Frontal cortex (tissue), 4 donors: ENCODE data around the gene CARD16. TPM values are rescaled to one million over a fixed set of nuclear protein-coding genes. Genes with fewer than 3 reads are reported as not detected.
"Not testable (repeated sequence)": the region's sequence is repeated elsewhere in the genome, so short reads cannot be mapped to it uniquely, and the experiment has no call there.

Experiments
- DNase-seq, 2 donors: peaks; one replicate each; pipeline ENCODE4 v3.0.0; 2012; ENCODE audit warnings: low spot score in 2 of 2
- FAIRE-seq: peaks from 2 replicates; lab custom pipeline; 2012; peaks lifted over from hg19 to GRCh38; lab: Jason Lieb, UNC
- total RNA-seq: library from RNA; depleted of rRNA; stranded (reverse); fragments of >200 nt; gene quantifications from one replicate; pipeline ENCODE4 v1.2.3, GENCODE V29; 2014
- donor health status: control.
- donor health status: control.
- donor health status: control.

The CARD16 gene
- not detected for total RNA-seq

DNA sequence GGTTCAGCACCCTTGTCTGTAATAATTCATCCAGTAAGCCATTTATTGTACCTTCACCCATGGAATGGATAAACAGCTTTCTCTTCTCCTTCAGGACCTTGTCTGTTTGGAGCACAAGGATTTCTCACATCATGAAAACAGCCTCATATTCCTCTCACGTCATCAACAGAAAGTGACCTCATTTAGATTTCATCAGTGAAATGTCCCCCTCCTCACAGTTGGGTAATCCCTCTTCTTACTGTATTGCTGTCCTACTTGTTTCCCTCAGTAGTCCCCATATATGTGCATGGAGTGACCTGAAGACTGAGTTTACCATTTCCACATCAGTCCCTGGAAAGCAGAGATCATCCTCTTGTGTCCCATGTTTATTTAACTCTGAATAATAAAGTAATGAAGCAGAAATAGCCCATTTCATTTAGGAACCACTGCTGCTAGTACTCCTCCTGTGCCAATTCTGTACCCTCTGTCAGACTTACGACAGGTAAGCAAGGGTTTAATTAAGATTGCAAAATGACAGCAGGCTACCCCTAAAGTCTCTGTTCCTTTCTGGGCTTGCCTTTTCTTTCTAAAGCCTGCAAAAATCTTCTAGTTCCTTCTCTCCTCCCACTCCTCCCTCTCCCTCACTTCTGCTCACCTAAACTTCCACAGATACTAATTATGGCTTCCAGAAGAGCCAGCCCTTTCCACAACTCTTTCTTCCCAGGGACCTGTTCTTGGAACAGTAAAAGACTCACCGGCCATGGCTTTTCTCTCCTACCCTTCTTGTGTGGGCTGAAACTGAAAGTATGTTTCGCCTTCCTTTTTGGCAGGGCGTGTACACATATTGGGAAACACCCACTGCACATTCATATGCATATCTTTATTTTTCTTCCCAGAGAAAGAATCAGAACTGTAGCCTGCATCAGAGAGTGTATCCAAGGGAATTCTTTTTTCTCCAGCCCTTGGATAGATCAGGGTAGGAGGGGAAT is at the start of gene CARD16:
CARD16 (minus strand) TSS at position 779 of the 968 bp plus-strand sequence; CDS start at position 741, 38 bp downstream.
- not testable (repeated sequence) for DNase-seq

DNA sequence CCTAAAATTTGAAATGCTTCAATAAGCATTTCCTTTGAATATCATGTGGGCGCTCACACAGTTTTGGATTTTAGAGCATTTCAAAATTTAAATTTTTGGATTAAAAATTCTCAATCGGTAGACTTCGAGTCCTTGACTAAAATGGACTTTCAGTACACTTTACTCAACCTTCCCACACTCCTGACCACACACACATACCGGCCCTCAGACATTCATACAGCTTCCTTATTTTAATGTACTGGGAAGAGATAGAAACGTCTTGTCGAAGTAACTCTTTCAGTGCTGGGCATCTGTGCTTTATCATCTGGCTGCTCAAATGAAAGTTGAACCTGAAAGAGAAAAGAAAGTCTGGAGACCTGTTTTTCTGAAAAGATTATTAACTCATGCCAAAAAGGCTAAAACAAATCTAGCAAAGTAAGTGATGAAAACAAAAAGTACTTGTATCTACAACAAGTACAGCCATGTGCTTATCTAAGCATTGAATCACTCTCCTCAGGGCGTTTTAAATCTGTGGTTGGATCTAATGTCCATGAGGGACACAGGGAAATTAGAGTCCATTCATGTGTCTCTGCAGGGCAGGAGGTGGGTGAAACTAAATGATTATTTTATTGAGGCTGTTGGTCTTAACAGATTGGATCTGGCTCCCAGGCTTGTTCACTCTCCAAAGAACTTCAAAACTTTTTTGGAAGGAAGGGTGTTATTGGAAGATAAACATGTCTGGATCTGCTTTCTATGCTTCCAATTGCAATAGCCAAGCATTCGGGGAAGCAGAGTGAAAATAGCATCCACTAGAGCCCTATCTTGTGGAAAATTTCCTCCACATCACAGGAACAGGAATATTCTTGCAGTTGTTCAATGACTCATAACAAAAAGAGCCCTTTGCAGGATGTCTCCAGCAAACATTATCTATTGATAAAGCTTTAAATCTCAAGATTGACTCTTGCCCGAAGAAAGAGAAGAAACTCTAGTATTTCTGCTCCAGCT is 47.4 kb upstream of the CARD16 start:
- no peak for FAIRE-seq
- DNase-seq = no peak

More for the DNA sequence above, at the start of gene CARD16:
- FAIRE-seq = not testable (repeated sequence)

DNA sequence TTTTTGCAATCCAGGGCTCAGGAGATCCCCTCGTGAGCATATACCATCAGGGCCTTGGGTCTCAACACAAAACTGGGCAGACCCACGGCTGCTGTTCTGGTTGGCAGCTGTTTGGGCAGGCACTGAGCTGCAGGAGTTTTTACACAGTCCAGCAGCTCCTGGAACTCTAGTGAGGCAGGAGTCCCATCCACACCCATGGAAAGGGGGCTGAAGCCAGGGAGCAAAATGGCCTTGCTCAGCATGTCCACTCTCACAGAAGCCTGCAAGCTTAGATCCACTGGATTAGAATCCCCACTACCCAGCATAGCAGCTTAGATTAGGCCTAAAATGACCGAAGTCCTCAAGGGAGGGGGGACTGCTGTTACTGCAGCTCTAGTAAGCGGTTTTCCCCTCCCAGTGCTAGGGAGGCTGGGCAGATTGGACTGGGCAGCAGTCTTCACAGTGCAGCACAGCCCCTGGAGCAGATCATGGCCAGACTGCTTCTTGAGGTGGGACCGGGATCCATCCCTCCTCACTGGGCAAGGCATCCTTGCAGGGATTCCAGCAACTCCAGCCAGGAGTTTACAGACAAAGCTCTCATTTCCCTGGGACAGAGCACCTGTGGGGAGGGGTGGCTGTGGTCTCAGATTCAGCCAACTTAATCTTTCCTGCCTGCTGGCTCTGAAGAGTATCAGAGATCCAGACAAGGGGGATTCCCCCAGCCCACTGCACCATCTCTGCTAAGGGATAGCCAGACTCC is 36.4 kb upstream of the CARD16 start:
- DNase-seq = no peak
- no peak for FAIRE-seq

DNA sequence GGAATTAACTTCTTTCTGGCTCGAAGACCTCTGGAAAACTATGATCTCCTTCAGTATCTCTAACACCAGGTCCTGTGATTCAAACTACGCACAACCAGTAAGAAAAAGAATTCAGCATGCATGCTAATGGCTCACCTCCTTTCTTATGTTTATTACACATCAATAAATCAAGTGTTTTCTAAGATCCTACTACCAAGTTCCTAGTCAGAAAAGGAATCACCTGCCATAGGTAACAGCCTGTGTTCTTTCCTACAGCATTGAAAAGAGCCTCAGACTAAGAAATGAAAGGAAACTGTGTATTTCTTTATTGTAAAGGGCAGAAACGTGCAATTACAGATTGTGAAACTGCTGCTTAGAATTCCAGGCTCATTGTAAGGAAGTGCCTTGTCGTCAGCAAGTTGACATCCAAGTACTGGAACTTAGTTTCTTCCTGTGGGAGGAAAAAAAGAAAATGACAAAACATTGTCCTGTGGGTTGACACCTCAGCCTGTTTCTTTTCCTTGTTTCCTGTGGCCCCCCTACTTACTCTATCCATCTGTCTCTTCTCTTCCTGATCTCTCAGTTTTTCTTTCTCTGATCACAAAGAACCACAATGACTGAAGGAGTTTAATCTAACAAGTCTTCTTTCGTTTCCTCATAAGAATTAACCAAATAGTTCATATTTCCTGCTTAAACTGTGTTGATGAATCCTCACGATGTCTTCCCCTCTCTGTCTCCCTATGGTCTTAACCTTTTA is 35.2 kb upstream of the CARD16 start:
- FAIRE-seq, DNase-seq: not testable (repeated sequence)

DNA sequence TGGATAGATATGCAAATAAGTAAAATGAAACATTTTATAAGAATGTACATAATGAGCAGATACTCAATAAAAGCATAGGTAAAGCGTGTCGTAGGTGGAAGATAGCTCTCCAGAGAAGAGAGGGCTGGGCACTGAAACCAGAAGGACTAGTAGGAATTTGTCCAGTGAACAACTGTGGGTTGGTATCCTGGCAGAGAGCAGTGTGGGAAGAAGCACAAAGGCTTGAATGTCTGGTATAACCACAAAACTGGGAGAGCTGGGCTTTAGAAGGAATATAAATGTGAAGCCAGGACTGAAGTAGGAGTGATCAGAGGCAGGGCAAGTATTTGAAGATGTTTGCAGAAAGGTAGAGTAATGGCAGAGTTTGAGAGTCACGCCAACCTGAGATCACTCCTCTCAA is 33.1 kb upstream of the CARD16 start:
- FAIRE-seq = no peak
- no peak for DNase-seq

DNA sequence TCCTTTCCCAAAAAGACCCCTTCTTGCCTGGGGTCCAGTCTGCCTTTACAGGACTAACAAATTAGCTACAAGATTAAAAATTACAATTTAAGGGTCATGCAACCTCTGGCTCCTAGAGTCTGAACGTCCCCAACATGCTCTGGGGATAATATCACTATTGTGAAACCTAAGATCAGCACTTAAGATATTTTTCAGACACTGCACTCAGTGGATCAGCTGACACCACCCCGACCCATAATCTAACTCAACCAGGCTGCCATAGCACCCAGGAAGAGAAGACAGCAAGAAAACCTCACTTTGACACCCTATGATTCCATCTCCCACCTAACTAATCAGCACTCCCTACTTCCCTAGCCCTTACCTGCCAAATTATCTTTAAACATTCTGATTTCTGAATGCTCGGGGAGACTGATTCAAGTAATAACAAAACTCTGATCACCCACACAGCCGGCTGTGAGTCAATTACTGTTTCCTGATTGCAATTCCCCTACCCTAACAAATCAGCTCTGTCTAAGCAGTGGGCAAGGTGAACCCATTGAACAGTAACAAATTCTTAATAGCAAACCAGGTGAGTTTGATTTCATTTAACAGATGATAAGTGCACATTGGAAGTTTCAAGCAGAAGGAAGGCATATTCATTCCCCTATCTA is 32.1 kb upstream of the CARD16 start:
- not testable (repeated sequence) for DNase-seq, FAIRE-seq

DNA sequence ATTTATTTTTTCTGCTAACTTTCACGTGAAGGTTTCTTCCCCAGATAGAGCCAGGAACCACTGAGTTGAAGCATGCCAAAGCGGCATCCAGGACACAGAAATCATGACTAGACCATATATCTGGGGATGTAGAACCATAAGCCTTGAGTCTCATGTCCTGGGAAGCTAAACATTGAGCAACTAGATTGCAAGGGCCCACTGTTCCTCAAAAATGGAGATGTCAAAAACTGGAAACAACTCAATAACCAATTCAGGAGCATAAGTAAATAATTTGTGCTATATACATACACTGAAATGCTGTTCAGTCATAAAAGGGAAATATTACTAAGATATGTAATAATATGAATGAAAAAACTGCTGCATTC is 29.0 kb upstream of the CARD16 start:
- no peak for DNase-seq
- FAIRE-seq = no peak

DNA sequence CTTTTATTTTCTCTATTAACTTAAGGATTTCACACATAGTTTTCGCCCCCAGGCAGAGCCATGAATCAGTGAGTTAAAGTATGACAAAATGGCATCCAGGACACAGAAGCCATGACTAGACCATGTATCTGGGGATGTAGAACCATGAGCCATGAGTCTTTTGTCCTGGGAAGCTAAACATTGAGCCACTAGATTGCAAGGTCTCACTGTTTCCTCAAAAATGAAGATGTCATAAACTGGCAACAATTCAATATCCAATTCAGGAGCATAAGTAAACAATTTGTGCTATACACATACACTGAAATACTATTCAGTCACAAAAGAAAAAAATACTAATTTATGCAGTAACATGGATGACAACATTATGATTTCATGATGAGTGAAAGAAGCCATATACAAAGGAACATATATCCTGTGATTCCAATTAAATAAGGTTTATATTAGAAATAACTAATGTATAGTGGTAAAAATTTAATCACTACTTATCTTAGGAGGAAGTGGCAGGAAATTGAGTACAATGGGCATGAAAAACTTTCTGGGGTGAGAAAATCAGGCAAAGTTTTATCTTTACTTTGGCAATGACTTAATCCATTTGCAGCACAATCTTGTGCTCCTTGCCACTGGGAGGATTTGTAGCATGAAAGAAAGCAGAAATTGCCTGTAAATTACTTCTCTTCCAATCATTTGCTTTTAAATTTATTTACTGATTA is 28.5 kb upstream of the CARD16 start:
- FAIRE-seq = no peak
- DNase-seq = no peak

DNA sequence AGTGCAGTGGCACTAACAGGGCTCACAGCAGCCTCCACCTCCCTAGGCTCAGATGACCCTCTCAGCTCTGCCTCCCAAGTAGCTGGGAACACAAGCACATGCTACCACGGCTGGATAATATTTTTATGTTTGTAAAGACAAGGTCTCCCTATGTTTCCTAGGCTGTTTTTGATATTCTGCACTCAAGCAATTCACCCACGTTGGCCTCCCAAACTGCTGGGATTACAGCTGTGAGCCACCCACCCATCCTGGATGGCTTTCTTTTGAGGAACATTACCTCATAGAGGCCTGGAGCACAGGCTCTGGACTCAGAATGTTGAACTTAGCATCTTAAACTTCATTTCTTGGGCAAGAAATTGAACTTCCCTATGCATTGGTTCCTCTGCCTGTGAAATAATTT is 26.9 kb upstream of the CARD16 start:
- FAIRE-seq = not testable (repeated sequence)

DNA sequence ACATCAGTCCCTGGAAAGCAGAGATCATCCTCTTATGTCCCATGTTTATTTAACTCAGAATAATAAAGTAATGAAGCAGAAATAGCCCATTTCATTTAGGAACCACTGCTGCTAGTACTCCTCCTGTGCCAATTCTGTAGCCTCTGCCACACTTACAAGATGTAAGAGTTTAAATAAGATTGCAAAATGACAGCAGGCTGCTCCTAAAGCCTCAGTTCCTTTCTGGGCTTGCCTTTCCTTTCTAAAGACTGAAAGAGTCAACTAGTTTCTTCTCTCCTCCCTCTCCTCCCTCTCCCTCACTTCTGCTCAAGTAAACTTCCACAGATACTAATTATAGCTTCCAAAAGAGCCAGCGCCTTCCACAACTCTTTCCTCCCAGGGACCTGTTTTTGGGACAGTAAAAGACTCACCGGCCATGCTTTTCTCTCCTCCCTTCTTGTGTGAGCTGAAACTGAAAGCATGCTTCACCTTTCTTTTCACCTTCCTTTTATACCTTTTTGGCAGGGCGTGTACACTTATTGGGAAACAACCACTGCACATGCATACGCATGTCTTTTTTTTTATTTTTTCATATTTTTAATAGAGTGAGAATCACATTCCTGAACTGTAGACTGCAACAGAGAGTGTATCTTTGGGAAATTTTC is 26.1 kb upstream of the CARD16 start:
- FAIRE-seq (no peak), DNase-seq (no peak)

More for the DNA sequence above, 26.9 kb upstream of the CARD16 start:
- DNase-seq = not testable (repeated sequence)

DNA sequence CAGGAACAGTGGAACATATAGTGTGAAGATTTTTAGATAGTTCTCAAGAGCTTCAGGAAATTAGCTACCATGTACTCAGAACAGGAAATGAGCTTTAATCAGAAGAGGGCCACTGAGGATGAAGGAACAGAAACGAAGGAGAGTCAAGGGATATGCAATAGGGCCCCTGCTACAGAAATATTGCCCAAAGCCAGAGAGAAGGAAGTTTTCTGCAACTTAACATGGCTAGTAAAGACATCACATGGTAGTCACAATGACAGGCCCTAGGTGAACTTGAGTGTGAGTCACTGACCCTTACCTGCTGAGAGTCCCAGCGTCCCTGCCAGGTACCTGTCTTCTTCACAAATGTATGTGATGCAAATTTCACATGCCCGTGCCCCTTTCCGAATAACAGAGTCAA is 25.2 kb upstream of the CARD16 start:
- FAIRE-seq (no peak), DNase-seq (no peak)

DNA sequence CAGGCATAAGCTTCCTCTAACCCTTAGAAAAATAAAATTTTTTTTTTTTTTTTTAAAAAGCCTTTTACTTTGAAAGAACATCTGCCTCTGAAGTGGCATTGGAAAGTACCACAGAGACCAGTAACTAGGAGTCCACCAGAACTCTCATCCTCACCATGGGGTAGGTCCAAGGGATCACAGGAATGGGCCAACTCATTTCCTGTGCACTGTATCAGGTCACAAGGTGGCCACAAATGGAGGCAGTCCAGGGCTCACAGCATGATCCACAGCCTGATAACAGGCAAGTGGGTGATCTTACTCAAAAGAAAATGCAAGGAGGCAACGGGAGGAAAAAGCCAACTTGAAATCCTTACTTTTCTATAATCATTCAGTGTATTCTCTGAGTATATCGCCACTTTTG is 24.6 kb upstream of the CARD16 start:
- FAIRE-seq = not testable (repeated sequence)

DNA sequence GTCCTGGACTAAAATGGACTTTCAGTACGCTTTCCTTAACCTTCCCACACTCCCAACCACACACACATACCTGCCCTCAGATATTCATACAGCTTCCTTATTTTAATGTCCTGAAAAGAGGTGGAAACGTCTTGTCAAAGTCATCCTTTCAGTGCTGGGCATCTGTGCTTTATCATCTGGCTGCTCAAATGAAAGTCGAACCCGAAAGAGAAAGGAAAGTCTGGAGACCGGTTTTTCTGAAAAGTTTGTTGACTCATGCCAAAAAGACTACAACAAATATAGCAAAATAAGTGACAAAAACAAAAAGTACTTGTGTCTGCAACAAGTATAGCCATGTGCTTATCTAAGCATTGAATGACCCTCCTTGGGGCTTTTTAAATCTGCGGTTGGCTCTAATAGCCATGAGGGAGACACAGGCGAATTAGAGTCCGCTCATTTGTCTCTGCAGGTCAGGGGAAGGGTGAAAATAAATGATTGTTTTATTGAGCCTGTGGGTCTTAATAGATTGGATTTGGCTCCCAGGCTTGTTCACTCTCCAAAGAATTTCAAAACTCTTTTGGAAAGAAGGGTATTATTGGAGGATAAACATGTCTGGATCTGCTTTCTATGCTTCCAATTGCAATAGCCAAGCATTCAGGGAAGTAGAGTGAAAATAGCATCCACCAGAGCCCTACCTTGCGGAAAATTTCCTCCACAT is 18.3 kb upstream of the CARD16 start:
- FAIRE-seq, DNase-seq: not testable (repeated sequence)

More for the DNA sequence above, 24.6 kb upstream of the CARD16 start:
- not testable (repeated sequence) for DNase-seq

DNA sequence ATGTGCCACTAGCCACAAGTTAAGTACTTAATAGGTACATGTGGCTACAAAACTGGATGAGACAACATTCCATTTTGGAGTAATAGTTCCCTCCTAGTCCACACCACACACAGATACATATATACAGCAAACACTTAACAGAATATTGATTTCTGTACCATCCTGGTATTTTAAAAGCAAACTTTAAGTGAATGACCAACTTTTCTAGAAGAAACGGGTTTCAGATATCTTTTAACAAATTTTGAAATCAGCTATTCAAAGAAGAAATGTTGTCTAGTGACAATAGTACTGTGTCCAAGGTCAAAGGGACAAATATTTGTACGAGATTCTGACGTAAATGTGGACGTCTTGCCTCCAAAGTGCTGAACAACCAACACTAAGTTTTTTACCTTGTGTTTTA is 12.3 kb upstream of the CARD16 start:
- FAIRE-seq = no peak
- DNase-seq = no peak

DNA sequence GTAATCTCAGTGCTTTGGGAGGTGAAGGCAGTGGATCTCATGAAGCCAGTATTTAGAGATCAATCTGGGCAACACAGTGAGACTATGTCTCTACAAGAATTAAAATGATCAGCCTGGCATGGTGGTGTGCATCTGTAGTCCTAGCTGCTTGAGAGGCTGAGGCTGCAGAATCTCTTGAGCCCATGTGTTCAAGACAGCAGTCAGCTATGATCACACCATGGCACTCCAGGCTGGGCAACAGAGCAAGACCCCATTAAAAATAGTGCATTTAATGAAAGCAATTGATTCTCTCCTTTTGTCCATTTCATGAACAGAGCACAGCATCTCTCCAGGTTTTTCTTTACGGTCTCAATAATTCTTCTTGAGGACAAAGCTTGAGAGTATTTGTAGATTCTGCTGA is 11.3 kb upstream of the CARD16 start:
- no peak for DNase-seq
- FAIRE-seq = no peak

DNA sequence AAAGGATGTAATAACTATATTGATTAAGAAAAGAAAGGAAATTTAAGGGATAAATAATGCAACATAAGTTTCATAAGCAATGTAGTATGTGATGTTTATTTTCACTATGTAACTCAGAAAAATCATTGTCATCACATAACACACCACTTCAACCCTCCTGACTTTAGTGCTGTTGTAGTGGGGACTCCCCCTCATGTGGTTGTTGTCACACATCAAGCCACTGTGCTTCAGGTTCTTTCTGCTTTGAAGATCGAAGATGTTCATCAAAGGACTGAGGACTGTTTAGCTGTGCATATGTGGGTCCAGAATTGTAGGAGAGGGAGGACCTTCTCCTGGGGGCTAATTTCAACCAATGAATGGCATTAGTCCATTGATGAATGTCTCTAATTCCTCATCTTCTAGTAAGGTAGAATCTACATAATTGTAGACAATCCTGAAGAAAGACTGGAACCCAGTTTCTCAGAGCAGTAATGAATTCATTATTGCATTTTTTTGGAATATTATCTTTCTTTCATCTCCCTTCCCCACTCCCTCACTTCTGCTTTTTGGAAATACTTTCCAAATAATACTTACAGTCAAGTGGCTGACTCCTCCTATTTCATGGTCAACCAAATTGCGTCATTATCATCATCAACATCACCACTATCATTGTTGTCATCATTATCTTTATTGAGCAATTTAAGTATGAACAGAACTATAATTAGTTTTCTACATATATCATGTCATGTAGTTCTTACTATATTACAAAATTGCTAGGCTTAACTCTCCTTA is 9.8 kb upstream of the CARD16 start:
- FAIRE-seq (no peak), DNase-seq (no peak)
